22Rv1 (cell line): ENCODE measurements around the gene SLC19A3.

Experiments used
- ZFX ChIP-seq: fragments of 450-650 bp; IDR thresholded peaks from 2 replicates; pipeline ENCODE4 v1.6.1; 2017; ENCODE audit warnings: antibody characterized with exemption, borderline replicate concordance
- TF ChIP-seq, protein P1 (sequence below): fragments of 450-650 bp; IDR thresholded peaks from 2 replicates; pipeline ENCODE4 v1.5.1; 2017; ENCODE audit warnings: mild to moderate bottlenecking

GRCh38 chr2:227703961-227704360 is 13.9 kb downstream of the SLC19A3 start:
- TF ChIP-seq, protein P1, sequence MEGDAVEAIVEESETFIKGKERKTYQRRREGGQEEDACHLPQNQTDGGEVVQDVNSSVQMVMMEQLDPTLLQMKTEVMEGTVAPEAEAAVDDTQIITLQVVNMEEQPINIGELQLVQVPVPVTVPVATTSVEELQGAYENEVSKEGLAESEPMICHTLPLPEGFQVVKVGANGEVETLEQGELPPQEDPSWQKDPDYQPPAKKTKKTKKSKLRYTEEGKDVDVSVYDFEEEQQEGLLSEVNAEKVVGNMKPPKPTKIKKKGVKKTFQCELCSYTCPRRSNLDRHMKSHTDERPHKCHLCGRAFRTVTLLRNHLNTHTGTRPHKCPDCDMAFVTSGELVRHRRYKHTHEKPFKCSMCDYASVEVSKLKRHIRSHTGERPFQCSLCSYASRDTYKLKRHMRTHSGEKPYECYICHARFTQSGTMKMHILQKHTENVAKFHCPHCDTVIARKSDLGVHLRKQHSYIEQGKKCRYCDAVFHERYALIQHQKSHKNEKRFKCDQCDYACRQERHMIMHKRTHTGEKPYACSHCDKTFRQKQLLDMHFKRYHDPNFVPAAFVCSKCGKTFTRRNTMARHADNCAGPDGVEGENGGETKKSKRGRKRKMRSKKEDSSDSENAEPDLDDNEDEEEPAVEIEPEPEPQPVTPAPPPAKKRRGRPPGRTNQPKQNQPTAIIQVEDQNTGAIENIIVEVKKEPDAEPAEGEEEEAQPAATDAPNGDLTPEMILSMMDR: no peak
- TF ChIP-seq ZFX: no peak
